Stimulated activated CD4-positive, alpha-beta T cell treated with anti-CD3 and anti-CD28 coated beads, Interleukin-12 subunit alpha, Interleukin-12 subunit beta, amount 100 ng/mL, for 48 hours (primary cell): ENCODE measurements around the gene CASP7.
"Not testable (repeated sequence)": the region's sequence is repeated elsewhere in the genome, so short reads cannot be mapped to it uniquely, and the experiment has no call there.

Source experiments
- DNase-seq, 3 donors: peaks; one replicate each; pipeline ENCODE4 v3.0.0-alpha.2; 2020; ENCODE audit warnings: low read depth in 2 of 3, low spot score in 1 of 3

The CASP7 gene

GRCh38 chr10:113679463-113680189, at the start of gene CASP7:
TSS of gene CASP7 (plus strand) at chr10:113679912. CDS start at chr10:113697494, 17,582 bp downstream.
- DNase-seq: peak; percentile 65 to 78 (median 66)

- DNase-seq: no peak
These were observed 48.7 kb upstream of the CASP7 start for GRCh38 chr10:113630929-113631533.

- no peak for DNase-seq
These were observed 47.9 kb upstream of the CASP7 start for GRCh38 chr10:113631684-113632367.

- DNase-seq: no peak
These were observed 39.7 kb upstream of the CASP7 start for GRCh38 chr10:113639966-113640365.

- DNase-seq: no peak
These were observed 38.0 kb upstream of the CASP7 start for GRCh38 chr10:113641702-113642101.

GRCh38 chr10:113643183-113643582, 36.5 kb upstream of the CASP7 start:
- no peak for DNase-seq

GRCh38 chr10:113644185-113645120, 35.3 kb upstream of the CASP7 start:
- no peak for DNase-seq

GRCh38 chr10:113646336-113647201, 33.1 kb upstream of the CASP7 start:
- DNase-seq: no peak

- DNase-seq: no peak
These were observed 31.9 kb upstream of the CASP7 start for GRCh38 chr10:113647812-113648211.

GRCh38 chr10:113648478-113648877, 31.2 kb upstream of the CASP7 start:
- no peak for DNase-seq

- DNase-seq: no peak
These were observed 29.5 kb upstream of the CASP7 start for GRCh38 chr10:113650172-113650571.

GRCh38 chr10:113651021-113651420, 28.7 kb upstream of the CASP7 start:
- DNase-seq: no peak

- no peak for DNase-seq
These were observed 27.8 kb upstream of the CASP7 start for GRCh38 chr10:113651898-113652297.

- DNase-seq: not testable (repeated sequence)
These were observed 27.3 kb upstream of the CASP7 start for GRCh38 chr10:113652456-113652855.

- no peak for DNase-seq
These were observed 22.8 kb upstream of the CASP7 start for GRCh38 chr10:113656896-113657295.

GRCh38 chr10:113657544-113657943, 22.2 kb upstream of the CASP7 start:
- DNase-seq: no peak

GRCh38 chr10:113661332-113661731, 18.4 kb upstream of the CASP7 start:
- DNase-seq: no peak

GRCh38 chr10:113663142-113663541, 16.6 kb upstream of the CASP7 start:
- DNase-seq: no peak

GRCh38 chr10:113663908-113664307, 15.8 kb upstream of the CASP7 start, which contains the start of gene NRAP:
TSS of gene NRAP (minus strand) at chr10:113664041. CDS start at chr10:113663882, 159 bp downstream.
- DNase-seq: no peak

GRCh38 chr10:113665352-113665751, 14.4 kb upstream of the CASP7 start:
- no peak for DNase-seq
